Left lung (tissue), 10 donors: Measurements from ENCODE around the gene CDC25B. TPM values are rescaled to one million over a fixed set of nuclear protein-coding genes. Genes with fewer than 3 reads are reported as not detected.

ENCODE experiments used
- ATAC-seq: fragments of 200-7000 bp; cut with Tn5 transposase; one replicate; pipeline ENCODE4 v1.9.1; 2020; ENCODE audit warnings: moderate library complexity
- DNase-seq, 4 donors: peaks; one replicate each; pipeline ENCODE4 v3.0.0-alpha.2; 2013 to 2020
- H3K27ac ChIP-seq, 2 donors: fragments of 200-600 bp; sonication (generic) in 1 of 2; one replicate each; pipeline versions ENCODE4 v1.5.0 to v1.8.0; 2020 to 2021
- H3K27me3 ChIP-seq, 2 donors: fragments of 200-600 bp; sonication (generic) in 1 of 2; one replicate each; pipeline versions ENCODE4 v1.5.0 to v1.8.0; 2020 to 2021
- H3K36me3 ChIP-seq, 2 donors: fragments of 200-600 bp; sonication (generic) in 1 of 2; one replicate each; pipeline versions ENCODE4 v1.5.0 to v1.8.0; 2020 to 2021
- H3K4me1 ChIP-seq, 2 donors: fragments of 200-600 bp; one replicate each; pipeline ENCODE4 v1.8.0; 2021
- H3K4me3 ChIP-seq, 2 donors: fragments of 200-600 bp; sonication (generic) in 1 of 2; one replicate each; pipeline versions ENCODE4 v1.5.0 to v1.8.0; 2020 to 2021; ENCODE audit warnings: mild to moderate bottlenecking in 1 of 2
- H3K9me3 ChIP-seq, 2 donors: fragments of 200-600 bp; sonication (generic) in 1 of 2; one replicate each; pipeline versions ENCODE4 v1.5.0 to v1.8.0; 2020 to 2021
- intact Hi-C, 2 donors: fragments of 100-400 bp; cut with DNase I; formaldehyde crosslinking; loops; one replicate each; pipeline versions ENCODE4 v1.11.2 to v1.14.2; 2022
- polyA plus RNA-seq, 6 donors: library from polyadenylated mRNA; unstranded; fragments of 120-200 nt; gene quantifications; one replicate each; pipeline ENCODE4 v1.2.1, GENCODE V29; 2013; ENCODE audit not compliant: insufficient read length in 6 of 6
- total RNA-seq, 2 donors: library from RNA; stranded (reverse); fragmentation: NEBNext Ultra II Directional; extraction: Animal tissue kit (Norgen Biotek cat#: 25700); gene quantifications; one replicate each; pipeline ENCODE4 v1.2.1, GENCODE V29; 2021
- TF ChIP-seq, protein P1 (sequence below), 2 donors: fragments of 200-600 bp; sonication (generic) in 1 of 2; IDR thresholded peaks; one replicate each; pipeline versions ENCODE4 v1.5.0 to v1.8.0; 2021; ENCODE audit warnings: antibody characterized with exemption in 2 of 2
- donor health status: DM: no; HTN: yes; CAD: no.
- donor health status: DM: no; HTN: no; CAD: no.

Gene CDC25B
- total and polyA plus RNA-seq, 8 donors = 50.8 to 121 (median 60.4) TPM

DNA sequence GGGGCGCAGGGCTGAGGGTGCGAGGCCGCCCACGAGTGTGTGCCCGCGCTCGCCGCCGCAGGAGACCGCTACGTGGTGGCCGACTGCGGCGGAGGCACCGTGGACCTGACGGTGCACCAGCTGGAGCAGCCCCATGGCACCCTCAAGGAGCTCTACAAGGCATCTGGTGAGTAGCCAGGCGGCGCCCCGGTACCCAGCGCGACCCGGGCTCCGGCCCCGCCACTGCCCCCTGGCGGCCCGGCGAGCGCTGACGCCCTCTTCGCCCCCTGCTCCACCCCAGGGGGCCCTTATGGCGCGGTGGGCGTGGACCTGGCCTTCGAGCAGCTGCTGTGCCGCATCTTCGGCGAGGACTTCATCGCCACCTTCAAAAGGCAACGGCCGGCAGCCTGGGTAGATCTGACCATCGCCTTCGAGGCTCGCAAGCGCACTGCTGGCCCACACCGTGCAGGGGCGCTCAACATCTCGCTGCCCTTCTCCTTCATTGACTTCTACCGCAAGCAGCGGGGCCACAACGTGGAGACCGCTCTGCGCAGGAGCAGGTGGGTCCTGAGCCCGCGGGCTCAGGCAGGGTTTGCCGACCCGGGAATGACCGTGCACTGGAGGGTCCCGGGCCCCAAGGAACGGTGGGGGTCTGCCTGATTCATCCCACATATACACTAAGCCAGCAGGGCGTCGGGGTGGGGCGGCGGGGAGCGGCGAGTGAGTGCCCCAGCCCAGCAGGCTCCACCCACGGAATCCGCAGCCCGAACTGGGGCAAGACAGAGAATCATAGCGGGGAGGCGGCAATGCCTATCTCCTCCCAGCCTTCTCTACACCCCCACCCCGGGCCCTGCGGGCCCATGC is 46.2 kb upstream of the CDC25B start:
- Histone ChIP-seq H3K27ac (no peak overlapping the region), H3K36me3 (peaks cover 0 to 54% of the 10 kb centered on the region in 2 donors), H3K4me3 (no peak overlapping the region), H3K27me3 (peaks cover 0 to 52% of the 10 kb centered on the region in 2 donors), H3K9me3 (no peaks in the 10 kb centered on the region), H3K4me1 (peaks cover 0 to 42% of the 10 kb centered on the region in 2 donors)
- intact Hi-C loops = no loop called here
- ATAC-seq (peak; percentile 17), DNase-seq (peak in 1 of 4 donors; percentile 87)
- TF ChIP-seq, protein P1, sequence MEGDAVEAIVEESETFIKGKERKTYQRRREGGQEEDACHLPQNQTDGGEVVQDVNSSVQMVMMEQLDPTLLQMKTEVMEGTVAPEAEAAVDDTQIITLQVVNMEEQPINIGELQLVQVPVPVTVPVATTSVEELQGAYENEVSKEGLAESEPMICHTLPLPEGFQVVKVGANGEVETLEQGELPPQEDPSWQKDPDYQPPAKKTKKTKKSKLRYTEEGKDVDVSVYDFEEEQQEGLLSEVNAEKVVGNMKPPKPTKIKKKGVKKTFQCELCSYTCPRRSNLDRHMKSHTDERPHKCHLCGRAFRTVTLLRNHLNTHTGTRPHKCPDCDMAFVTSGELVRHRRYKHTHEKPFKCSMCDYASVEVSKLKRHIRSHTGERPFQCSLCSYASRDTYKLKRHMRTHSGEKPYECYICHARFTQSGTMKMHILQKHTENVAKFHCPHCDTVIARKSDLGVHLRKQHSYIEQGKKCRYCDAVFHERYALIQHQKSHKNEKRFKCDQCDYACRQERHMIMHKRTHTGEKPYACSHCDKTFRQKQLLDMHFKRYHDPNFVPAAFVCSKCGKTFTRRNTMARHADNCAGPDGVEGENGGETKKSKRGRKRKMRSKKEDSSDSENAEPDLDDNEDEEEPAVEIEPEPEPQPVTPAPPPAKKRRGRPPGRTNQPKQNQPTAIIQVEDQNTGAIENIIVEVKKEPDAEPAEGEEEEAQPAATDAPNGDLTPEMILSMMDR (IDR thresholded peaks at IDR 0.05) = peak; percentile 46 to 73

DNA sequence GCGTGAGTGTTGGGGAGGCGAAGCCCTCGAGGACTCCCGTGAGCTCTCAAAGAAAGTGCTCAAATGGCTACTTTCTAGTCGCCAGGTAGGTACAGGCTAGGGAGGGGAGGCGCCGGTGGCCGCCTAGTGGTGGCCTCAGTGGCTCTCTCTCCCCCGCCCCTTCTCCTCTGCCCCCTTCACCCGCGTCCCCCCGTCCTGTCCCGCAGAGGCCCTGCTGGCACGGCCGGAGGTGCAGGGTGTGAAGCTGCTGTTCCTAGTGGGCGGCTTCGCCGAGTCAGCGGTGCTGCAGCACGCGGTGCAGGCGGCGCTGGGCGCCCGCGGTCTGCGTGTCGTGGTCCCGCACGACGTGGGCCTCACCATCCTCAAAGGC is 44.8 kb upstream of the CDC25B start:
- no peaks in the 10 kb centered on the region for H3K9me3 ChIP-seq
- no peak for ATAC-seq
- peaks cover 0 to 44% of the 10 kb centered on the region in 2 donors for H3K27me3 ChIP-seq
- intact Hi-C loops = no loop called here
- peaks cover 0 to 65% of the 10 kb centered on the region in 2 donors for H3K36me3 ChIP-seq
- DNase-seq = no peak
- H3K27ac ChIP-seq = no peak overlapping the region
- H3K4me3 ChIP-seq = peak overlapping the region in 1 of 2 donors; percentile 47
- TF ChIP-seq, protein P1 (IDR thresholded peaks at IDR 0.05) = no peak
- H3K4me1 ChIP-seq = peaks cover 0 to 35% of the 10 kb centered on the region in 2 donors

DNA sequence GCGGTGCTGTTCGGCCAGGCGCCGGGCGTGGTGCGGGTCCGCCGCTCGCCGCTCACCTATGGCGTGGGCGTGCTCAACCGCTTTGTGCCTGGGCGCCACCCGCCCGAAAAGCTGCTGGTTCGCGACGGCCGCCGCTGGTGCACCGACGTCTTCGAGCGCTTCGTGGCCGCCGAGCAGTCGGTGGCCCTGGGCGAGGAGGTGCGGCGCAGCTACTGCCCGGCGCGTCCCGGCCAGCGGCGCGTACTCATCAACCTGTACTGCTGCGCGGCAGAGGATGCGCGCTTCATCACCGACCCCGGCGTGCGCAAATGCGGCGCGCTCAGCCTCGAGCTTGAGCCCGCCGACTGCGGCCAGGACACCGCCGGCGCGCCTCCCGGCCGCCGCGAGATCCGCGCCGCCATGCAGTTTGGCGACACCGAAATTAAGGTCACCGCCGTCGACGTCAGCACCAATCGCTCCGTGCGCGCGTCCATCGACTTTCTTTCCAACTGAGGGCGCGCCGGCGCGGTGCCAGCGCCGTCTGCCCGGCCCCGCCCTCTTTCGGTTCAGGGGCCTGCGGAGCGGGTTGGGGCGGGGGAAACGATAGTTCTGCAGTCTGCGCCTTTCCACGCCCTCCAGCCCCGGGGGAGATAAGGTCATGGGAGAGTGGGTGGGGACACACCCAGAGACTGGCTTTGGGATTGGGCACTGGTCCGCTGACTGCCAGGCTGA is 44.3 kb upstream of the CDC25B start:
- DNase-seq (peak in 2 of 4 donors; percentile 50 to 59), ATAC-seq (peak; percentile 51)
- Histone ChIP-seq H3K27ac (no peak overlapping the region), H3K36me3 (peaks cover 0 to 68% of the 10 kb centered on the region in 2 donors), H3K27me3 (peaks cover 0 to 44% of the 10 kb centered on the region in 2 donors), H3K4me3 (peak overlapping the region; percentile 4 to 47), H3K4me1 (peaks cover 0 to 35% of the 10 kb centered on the region in 2 donors), H3K9me3 (no peaks in the 10 kb centered on the region)
- intact Hi-C loops = no loop called here
- TF ChIP-seq, protein P1 (IDR thresholded peaks at IDR 0.05) = no peak

DNA sequence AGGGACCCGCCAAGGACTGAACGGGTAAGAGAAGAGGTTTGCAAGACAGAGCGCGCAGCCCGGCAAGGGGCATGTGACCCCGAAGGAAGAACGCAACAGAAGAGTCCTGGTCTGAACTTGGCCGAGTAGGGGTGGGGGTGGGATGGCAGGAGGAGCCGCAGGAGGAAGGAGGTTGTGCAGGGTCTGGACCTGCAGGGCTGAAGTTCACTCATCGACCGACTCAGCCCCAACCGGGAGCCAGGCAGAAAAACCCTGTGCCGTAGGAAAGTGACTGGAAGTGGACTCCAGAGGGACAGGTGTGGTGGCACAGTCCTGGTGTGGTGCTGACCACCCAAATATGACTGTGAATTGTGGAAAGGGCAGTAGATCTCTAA is 43.7 kb upstream of the CDC25B start:
- Histone ChIP-seq H3K4me1 (peaks cover 0 to 39% of the 10 kb centered on the region in 2 donors), H3K4me3 (peak overlapping the region in 1 of 2 donors; percentile 47), H3K27ac (no peak overlapping the region), H3K36me3 (peaks cover 0 to 63% of the 10 kb centered on the region in 2 donors), H3K9me3 (no peaks in the 10 kb centered on the region), H3K27me3 (peaks cover 0 to 44% of the 10 kb centered on the region in 2 donors)
- DNase-seq (no peak), ATAC-seq (no peak)
- TF ChIP-seq, protein P1 (IDR thresholded peaks at IDR 0.05) = no peak
- intact Hi-C loops = no loop called here

DNA sequence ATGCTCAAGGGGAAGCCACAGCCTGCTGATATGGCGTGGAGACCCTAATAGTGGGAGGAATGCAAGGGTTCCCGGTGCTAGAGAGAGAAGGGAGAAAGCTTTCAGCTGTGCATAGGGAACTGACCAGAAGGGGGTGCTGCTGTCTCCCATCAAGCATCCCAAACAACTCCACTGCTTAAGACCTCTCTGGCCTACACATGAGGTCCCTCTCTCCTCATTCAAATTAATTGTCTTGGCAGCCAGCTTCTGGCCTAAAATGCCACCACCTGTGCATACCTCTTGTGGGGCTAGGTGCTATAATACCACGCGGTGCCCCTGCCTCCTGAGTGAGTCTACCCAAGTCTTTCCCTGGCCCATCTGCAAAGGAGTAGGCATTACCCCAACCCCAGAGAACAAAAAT is 43.0 kb upstream of the CDC25B start:
- TF ChIP-seq, protein P1 (IDR thresholded peaks at IDR 0.05) = peak; percentile 57 to 82
- Histone ChIP-seq H3K9me3 (no peaks in the 10 kb centered on the region), H3K27ac (no peak overlapping the region), H3K4me3 (no peak overlapping the region), H3K36me3 (peaks cover 0 to 59% of the 10 kb centered on the region in 2 donors), H3K27me3 (peaks cover 0 to 38% of the 10 kb centered on the region in 2 donors), H3K4me1 (peaks cover 0 to 42% of the 10 kb centered on the region in 2 donors)
- ATAC-seq (peak; percentile 86), DNase-seq (peak in 2 of 4 donors; percentile 42 to 67)
- intact Hi-C loops = no loop called here
